ENCODE data around the gene RAD21L1.
"Not testable (repeated sequence)": the region's sequence is repeated elsewhere in the genome, so short reads cannot be mapped to it uniquely, and the experiment has no call there.

The RAD21L1 gene

DNA sequence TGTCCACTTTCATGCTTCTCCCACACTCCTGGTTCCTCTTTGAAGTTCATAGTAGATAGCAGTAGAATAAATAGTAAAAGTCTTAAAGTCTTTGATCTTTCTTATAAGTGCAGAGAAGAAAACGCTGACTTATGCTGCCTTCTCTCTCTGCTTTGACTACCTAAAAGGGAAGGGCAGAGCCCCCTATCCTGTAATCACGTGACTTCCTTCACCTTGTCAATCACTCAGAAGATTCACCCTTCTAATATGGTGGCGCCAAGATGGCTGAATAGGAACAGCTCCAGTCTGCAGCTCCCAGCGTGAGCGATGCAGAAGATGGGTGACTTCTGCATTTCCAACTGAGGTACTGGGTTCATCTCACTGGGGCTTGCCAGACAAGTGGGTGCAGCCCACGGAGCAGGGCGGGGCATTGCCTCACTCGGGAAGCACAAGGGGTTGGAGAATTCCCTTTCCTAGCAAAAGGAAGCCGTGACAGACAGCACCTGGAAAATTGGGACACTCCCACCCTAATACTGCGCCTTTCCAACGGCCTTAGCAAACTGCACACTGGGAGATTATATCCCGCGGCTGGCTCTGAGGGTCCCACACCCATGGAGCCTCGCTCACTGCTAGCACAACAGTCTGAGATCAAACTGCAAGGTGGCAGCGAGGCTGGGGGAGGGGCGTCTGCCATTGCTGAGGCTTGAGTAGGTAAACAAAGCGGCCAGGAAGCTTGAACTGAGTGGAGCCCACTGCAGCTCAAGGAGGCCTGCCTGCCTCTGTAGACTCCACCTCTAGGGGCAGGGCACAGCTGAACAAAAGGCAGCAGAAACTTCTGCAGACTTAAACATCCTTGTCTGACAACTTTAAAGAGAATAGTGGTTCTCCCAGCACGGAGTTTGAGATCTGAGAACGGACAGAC, 9.1 kb upstream of the RAD21L1 start:
- in situ Hi-C loops (cut with MboI; ENCODE audit: low sequenced_read_pairs): not testable (repeated sequence)

DNA sequence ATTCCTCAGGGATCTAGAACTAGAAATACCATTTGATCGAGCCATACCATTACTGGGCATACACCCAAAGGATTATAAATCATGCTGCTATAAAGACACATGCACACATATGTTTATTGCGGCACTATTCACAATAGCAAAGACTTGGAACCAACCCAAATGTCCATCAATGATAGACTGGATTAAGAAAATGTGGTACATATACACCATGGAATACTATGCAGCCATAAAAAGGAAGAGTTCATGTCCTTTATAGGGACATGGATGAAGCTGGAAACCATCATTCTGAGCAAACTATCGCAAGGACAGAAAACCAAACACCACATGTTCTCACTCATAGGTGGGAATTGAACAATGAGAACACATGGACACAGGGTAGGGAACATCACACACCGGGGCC, 3.1 kb upstream of the RAD21L1 start:
- in situ Hi-C loops (cut with MboI; ENCODE audit: low sequenced_read_pairs): not testable (repeated sequence)

DNA sequence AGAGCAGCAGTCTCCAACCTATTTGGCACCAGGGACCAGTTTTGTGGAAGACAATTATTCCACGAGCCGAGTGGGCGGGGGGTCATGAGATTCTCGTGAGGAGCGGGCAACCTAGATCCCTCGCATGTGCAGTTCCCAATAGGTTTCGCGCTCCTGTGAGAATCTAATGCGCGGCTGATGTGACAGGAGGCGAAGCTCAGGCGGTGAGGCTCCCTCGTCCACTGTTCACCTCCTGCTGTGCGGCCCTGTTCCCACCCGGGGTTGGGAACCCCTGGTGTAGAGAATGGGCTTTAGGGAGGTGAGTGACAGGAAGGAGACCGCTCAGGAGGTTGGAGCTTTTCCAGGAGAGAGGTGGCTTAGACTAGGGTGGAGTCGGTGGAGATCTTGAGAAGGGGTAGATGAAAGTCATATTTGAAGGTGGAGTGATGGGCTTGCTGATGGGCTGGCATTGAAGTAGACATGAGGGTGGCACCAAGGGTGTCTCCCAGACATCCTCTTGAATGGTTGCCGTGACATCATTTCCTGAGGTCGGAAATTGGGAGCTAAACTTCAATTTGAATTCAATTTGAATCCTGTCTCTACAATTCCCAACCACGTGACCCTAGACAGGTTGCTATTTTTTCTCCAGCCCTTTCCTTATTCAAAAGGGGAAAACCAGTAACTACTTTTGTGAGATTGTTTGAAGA, 1.5 kb upstream of the RAD21L1 start:
- in situ Hi-C loops (cut with MboI; ENCODE audit: low sequenced_read_pairs): no loop called here

DNA sequence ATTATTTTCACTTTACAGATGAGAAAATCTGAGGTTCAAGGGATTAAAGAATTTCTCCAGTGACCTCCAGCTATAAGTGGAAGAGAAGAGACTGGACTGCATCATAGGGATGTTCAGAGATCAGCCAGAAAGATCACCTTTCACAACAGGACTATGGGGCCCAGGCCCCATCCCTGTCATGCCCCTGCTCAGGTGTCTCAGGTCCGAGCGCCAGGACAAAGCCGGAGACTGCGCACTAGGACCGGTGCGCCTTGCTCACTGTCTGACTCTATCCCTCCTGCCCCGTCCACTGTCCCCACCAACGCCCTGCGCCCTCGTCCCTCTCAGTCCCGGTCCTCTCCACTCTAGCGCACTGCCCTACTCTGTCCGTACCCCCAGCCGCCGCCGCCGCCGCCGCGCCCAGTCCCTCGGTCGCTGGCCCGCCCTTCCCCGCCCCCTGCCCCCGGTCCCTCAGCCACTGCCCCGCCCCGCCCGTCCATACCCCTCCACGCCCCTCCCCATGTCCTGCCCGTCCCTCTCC, 521 bp upstream of the RAD21L1 start:
- in situ Hi-C loops (cut with MboI; ENCODE audit: low sequenced_read_pairs): no loop called here

DNA sequence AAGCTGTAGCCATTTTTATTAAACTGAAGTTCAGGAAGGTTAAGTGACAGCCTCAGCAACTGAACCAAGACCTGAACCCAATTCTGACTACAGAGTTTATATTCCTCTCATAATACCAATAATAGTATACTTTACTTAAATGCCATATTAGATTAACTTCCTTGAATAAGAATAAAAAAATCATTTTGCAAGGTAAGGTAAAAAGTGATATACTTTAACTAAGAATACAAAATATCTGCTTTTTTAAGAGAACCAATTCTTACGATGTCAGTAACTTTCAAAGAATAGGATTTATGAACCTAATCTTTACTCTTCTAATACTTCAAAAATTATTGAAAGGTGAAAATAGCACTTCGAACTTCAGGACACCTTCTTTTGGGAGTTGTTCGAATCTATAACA, 3.7 kb downstream of the RAD21L1 start:
- in situ Hi-C loops (cut with MboI; ENCODE audit: low sequenced_read_pairs): no loop called here

DNA sequence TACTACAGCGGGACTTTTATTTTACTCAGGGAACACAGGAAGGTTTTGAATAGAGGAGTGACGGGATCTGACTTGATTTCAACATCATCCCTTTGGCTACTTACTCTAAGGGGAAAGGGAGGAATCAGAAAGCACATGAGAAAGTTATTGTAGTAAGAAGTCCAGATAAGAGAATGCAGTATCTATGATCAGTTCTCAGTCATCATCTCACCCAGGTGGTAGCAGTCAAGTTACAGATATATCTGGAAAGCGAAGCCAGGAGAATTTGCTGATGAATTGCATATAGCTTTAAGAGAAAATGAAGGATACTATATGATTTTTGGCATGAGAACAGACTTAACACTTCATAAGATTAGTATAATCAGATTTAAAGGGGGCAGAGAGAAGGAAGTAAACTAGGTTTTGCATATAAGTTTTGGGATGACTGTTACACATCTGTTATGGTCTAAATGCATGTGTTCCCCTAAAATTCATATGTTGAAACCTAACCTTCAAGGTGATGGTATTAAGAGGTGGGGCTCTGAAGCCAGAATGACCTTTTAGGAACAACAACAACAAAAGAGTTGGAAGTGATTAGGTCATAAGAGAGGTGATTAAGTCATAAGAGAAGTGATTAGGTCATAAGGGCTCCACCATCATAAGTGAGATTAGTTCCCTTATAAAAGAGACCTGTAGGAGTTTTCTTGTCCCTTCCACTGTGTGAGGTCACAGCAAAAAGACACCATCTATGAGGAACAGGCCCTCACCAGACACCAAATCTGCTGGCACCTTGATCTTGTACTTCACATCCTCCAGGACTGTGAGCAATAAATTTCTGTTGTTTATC, 6.7 kb downstream of the RAD21L1 start:
- in situ Hi-C loops (cut with MboI; ENCODE audit: low sequenced_read_pairs): no loop called here

DNA sequence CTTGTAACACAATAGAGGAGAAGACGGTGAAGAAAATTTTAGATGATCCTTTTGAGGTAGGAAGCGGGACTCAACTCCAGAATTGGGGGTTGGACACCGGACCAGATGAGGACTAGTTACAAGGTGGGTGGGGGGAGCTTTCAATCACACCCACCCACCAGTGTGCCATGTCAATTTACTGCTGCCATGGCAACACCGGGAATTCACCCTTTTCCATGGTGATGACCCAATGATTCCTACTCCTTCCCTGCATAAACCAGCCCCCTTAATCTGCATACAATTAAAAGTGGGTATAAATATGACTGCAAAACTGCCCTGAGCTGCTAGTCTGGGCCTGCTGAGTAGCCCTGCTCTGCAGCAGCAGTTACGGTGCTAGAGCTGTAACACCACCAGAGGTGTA, 14.7 kb downstream of the RAD21L1 start:
- in situ Hi-C loops (cut with MboI; ENCODE audit: low sequenced_read_pairs): no loop called here

DNA sequence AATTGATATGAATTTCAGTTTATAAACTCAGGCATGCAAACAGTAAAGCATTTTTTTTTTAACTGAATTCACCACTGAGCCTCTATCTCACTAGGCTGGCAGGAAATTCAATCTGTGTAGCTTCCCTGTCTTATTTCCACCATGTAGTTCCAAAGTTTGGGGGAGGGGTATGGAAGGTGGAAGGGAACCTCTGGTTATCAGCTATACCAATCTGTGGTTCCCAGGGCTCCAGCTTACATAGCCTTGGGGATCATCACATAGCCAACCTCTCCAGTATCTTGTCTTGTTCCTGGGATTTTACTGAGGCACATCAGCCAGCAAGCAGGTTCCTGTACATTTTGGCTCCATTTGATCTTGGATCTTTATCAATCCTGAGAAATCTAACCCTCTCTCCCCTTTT, 15.6 kb downstream of the RAD21L1 start:
- in situ Hi-C loops (cut with MboI; ENCODE audit: low sequenced_read_pairs): no loop called here

DNA sequence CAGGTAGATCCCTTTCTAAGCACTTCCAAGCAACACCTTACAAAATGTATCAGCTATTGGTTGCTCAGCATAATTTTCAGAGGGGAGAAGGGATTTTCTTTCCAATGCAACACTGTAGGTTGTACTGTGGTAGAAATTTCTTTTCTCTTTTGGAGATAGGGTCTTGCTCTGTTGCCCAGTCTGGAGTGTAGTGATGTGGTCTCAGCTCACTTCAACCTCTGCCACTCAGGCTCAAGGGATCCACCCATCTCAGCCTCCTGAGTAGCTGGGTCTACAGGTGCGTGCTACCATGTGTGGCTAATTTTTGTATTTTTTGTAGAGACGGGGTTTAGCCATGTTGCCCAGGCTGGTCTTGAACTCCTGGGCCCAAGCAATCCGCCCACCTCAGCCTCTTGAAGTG, 16.3 kb downstream of the RAD21L1 start:
- in situ Hi-C loops (cut with MboI; ENCODE audit: low sequenced_read_pairs): no loop called here

DNA sequence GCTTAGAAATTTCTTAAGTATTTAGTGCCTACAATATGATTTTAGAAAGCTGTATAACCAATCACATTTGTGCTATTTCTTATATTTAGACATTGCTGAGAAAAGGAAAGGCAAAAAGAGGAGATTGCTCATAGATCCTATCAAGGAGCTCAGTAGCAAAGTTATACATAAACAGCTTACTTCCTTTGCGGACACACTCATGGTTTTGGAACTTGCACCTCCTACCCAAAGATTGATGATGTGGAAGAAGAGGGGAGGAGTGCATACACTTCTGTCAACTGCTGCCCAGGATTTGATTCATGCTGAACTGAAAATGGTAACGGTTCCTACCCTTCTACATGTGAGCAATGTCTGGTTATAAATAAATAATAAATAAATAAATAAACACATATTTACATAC, 16.7 kb downstream of the RAD21L1 start:
- in situ Hi-C loops (cut with MboI; ENCODE audit: low sequenced_read_pairs): no loop called here

DNA sequence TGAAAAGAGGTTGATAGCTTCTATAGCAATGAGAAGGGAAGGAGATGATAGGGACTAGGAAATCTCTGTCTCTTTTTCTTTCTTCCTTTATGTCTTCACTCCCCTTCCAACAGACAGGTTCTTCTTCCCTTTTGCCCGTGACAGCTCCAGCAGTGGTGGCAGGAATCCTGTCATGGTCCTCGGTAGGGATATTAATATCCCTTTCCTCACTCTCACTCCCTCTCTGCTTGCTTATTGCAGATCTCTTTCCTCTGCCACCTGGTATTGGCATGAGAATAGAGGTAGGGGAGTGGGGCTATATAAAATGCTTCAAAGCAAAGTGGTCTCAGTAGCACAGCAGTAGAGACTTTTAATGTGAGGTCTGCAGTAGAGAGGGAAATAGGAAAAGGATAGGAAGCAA, 19.7 kb downstream of the RAD21L1 start:
- in situ Hi-C loops (cut with MboI; ENCODE audit: low sequenced_read_pairs): no loop called here

DNA sequence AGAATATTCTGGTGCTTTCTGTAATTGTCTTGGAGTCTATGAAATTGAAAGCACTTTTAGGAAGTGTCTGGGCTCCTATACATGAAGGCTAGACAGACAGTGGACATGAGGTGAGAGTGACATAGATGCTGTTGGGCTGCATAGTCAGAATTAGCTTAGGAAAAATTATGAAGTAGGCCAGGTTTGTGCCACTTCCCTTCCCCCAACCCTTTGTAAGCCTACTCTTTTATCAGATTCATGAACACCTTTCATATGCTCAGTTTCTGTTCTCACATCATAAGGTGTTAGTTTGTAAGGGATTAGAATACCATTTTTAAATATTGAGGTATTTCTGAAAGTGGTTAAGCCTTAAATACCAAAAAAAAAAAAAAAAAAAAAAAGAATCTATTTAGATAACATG, 21.8 kb downstream of the RAD21L1 start:
- in situ Hi-C loops (cut with MboI; ENCODE audit: low sequenced_read_pairs): no loop called here

DNA sequence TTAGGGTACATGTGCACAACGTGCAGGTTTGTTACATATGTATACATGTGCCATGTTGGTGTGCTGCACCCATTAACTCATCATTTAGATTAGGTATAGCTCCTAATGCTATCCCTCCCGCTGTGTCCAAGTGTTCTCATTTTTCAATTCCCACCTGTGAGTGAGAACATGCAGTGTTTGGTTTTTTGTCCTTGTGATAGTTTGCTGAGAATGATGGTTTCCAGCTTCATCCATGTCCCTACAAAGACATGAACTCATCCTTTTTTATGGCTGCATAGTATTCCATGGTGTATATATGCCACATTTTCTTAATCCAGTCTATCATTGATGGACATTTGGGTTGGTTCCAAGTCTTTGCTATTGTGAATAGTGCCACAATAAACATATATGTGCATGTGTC, 24.4 kb downstream of the RAD21L1 start:
- in situ Hi-C loops (cut with MboI; ENCODE audit: low sequenced_read_pairs): not testable (repeated sequence)

DNA sequence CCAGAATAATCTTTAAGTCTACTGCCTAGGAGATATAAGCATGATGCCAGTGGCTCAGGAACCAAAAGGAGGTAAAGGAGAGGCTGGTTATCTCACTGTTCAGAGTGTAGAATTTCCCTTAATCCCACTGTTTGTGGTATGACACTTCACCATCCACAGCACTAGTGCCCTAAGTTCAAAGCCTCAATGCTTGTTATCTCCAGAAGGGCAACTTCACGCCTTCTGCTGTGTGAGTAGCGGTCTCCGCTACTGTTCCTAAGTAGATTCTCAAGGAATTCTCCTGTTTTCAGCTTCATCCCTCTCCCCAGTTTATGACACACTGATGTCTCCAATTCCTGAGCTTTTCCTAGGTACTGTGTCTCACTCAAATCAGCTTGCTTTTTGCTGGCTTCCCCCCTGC, 26.6 kb downstream of the RAD21L1 start:
- in situ Hi-C loops (cut with MboI; ENCODE audit: low sequenced_read_pairs): no loop called here

DNA sequence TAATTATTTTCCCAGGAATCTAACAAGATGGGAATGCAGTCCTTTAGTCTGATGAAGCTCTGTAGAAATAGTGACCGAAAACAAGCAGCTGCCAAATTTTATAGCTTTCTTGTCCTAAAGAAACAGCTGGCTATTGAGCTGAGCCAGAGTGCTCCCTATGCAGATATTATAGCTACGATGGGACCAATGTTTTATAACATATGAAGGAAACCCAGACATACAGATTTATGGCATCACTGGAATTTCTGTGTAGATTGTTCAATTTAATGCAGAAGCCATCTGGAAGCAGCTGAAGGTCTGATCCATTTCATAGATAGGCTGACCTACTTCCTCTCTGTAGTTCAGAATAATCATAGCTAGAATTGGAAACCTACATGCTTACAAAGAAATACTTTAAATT, 28.4 kb downstream of the RAD21L1 start:
- in situ Hi-C loops (cut with MboI; ENCODE audit: low sequenced_read_pairs): no loop called here

DNA sequence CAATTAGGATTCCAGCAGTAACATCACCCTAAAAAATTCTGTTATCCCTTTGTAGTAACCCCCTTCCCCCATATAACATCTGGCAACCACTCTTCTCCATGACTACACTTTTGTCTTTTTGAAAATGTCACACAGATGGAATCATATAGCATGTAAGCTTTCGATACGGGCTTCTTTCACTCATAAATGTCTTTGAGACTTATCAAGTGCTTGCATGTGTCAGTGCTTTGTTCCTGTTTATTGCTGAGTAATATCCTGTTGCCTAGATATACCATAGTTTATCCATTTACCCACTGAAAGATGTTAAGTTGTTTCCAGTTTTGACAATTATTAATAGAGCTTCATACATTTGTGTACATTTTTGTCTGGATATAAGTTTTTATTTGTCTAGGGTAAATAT, 29.8 kb downstream of the RAD21L1 start:
- in situ Hi-C loops (cut with MboI; ENCODE audit: low sequenced_read_pairs): no loop called here

DNA sequence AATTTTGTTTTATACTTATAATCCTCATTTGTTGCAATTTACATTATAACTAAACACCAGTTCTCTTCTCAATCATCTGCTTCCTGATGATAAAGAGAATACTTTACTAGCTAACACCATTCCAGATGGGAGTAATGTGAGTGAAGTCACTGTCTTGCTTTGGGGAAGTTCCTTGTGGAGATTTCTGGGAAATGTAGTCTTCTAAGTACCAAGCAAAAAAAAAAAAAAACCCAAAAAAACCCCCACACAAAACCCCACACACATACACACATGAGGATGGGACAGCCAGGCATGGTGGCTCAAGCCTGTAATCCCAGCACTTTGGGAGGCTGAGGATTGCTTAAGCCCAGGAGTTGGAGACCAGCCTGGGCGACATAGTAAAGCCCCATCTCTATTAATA, 38.0 kb downstream of the RAD21L1 start:
- in situ Hi-C loops (cut with MboI; ENCODE audit: low sequenced_read_pairs): no loop called here

DNA sequence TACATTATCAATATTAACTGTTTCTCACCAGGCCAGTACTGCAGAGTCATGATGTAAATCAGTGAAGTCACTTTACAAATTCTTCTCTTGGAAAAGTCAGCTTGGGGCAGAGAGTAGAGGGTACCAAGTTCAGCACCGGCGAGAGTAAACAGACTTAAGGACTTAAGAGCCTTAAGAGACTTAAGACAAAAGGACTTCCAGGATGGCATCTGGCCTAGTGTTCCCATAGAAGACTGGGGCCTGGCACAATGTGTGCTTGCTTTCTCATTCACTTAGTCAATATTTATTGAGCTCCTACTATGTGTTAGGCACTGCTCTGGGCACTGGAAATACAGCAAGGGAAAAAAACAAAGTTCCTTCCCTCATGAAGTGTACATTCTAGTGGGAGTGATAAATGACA, 38.9 kb downstream of the RAD21L1 start:
- in situ Hi-C loops (cut with MboI; ENCODE audit: low sequenced_read_pairs): no loop called here

DNA sequence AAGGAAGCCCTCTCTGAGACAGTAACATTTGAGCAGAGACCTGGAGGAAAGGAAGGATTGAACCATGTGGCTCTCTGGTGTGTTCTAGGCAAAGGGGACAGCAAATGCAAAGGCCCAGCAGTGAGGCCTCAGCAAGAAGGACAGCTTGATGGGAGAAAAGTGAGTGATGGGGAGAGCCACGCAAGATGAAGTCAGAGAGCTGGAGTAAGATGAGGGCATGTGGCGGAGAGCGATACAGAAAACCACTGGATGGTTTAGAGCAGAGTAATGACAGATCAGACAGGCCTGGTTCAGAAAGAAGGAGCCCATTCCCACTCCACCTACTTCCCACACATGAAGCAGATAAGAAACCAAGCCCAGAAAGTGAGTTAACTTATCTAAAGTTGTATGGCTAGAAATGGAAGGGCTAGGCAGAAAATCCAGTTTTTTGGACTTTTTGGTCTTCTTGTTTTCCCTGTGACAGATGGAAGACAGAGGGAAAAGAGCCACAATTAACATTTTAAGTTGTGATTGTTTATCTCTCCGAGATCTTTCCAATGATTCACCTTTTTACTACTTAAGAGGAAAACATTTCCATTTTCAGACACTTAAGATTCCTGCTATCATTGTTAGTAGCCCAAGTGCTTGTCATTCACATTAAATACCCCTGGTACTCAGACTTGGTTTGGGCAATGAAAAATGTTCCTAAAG, 39.5 kb downstream of the RAD21L1 start:
- in situ Hi-C loops (cut with MboI; ENCODE audit: low sequenced_read_pairs): no loop called here

DNA sequence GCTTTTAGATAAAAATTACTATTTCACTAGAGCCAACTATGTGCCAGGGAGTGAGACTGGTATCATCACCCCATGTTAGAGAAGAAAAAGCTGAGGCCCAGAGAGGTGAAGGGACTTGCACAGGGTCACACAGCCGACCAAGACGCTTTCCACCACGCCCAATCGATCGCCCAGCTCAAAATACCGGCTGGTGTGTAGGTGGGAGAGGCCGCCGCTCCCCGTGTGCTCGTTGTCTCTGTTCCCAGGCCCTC, 40.0 kb downstream of the RAD21L1 start:
- in situ Hi-C loops (cut with MboI; ENCODE audit: low sequenced_read_pairs): no loop called here
